ENCODE results near the gene RHOH.

DNA sequence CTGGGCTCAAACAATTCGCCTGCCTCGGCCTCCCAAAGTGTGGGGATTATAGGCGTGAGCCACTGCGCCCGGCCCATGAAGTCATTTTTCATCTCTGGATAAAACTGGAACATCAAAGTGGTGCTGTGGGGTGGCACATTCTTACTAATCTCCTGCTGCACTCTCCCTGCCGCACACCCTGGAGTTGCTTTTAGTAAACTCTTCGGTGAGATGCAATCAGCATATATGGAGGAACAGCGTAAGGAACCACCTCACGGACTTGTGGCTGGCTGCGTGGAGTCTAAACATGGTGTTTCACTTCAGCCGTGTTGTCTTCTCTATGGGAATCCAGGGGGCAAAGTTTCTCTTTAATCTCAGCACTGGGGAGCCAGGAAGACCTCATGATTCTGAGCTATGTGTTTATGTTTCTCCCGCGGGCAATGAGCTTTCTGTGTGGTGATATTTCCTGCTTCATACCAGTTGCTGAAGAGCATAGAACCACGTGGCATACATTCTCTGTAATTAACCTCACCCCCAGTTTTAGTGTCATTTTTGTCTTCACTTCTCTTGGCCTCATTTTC is 2.1 kb upstream of the RHOH start:
- TF ChIP-seq, protein P1, sequence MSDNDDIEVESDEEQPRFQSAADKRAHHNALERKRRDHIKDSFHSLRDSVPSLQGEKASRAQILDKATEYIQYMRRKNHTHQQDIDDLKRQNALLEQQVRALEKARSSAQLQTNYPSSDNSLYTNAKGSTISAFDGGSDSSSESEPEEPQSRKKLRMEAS (IDR thresholded peaks at IDR 0.05), result no peak
- TF ChIP-seq CREB1 (IDR thresholded peaks at IDR 0.05; ENCODE audit: low read depth) (no peak), YY1 (IDR thresholded peaks at IDR 0.05; ENCODE audit: low read depth) (no peak), TCF12 (IDR thresholded peaks at IDR 0.05; ENCODE audit: low read depth) (no peak), EP300 (IDR thresholded peaks at IDR 0.05; ENCODE audit: borderline replicate concordance) (no peak), NFIC (IDR thresholded peaks at IDR 0.05) (no peak), TAF1 (IDR thresholded peaks at IDR 0.05; ENCODE audit: low read depth) (no peak), EGR1 (IDR thresholded peaks at IDR 0.05) (no peak), RAD21 (IDR thresholded peaks at IDR 0.05; ENCODE audit: low read depth) (no peak), CEBPB (IDR thresholded peaks at IDR 0.05) (no peak), ZBTB7A (IDR thresholded peaks at IDR 0.05; ENCODE audit: low read depth) (no peak), FOXM1 (IDR thresholded peaks at IDR 0.05; ENCODE audit: borderline replicate concordance, low read depth) (no peak), TEAD4 (IDR thresholded peaks at IDR 0.05) (no peak)
- TF ChIP-seq, protein P2, sequence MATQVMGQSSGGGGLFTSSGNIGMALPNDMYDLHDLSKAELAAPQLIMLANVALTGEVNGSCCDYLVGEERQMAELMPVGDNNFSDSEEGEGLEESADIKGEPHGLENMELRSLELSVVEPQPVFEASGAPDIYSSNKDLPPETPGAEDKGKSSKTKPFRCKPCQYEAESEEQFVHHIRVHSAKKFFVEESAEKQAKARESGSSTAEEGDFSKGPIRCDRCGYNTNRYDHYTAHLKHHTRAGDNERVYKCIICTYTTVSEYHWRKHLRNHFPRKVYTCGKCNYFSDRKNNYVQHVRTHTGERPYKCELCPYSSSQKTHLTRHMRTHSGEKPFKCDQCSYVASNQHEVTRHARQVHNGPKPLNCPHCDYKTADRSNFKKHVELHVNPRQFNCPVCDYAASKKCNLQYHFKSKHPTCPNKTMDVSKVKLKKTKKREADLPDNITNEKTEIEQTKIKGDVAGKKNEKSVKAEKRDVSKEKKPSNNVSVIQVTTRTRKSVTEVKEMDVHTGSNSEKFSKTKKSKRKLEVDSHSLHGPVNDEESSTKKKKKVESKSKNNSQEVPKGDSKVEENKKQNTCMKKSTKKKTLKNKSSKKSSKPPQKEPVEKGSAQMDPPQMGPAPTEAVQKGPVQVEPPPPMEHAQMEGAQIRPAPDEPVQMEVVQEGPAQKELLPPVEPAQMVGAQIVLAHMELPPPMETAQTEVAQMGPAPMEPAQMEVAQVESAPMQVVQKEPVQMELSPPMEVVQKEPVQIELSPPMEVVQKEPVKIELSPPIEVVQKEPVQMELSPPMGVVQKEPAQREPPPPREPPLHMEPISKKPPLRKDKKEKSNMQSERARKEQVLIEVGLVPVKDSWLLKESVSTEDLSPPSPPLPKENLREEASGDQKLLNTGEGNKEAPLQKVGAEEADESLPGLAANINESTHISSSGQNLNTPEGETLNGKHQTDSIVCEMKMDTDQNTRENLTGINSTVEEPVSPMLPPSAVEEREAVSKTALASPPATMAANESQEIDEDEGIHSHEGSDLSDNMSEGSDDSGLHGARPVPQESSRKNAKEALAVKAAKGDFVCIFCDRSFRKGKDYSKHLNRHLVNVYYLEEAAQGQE (IDR thresholded peaks at IDR 0.05; ENCODE audit: low read depth), result no peak
